OCI-M2 (cell line): Measurements from ENCODE around the gene AATF.
A peak's percentile ranks its signal among the peaks of the same experiment; 100 is the strongest.

Experiments
- DNase-seq: peaks from one replicate; lab custom pipeline; 2025; ENCODE audit not compliant: unreplicated experiment; lab: John Stamatoyannopoulos, UW

The AATF gene

GRCh38 chr17:36948717-36949460 is at the start of gene AATF:
Gene AATF (plus strand): TSS chr17:36948954. CDS start chr17:36949126, 172 bp downstream.
- DNase-seq, result peak; percentile 53

- DNase-seq, result no peak
Measured at GRCh38 chr17:36899250-36900159, 49.2 kb upstream of the AATF start.

GRCh38 chr17:36900160-36900512 is 48.6 kb upstream of the AATF start:
- no peak for DNase-seq

GRCh38 chr17:36901506-36901905 is 47.2 kb upstream of the AATF start:
- DNase-seq, result no peak

GRCh38 chr17:36907407-36907806 is 41.3 kb upstream of the AATF start:
- DNase-seq, result no peak

GRCh38 chr17:36910513-36910912 is 38.2 kb upstream of the AATF start:
- DNase-seq, result no peak

GRCh38 chr17:36911001-36911400 is 37.8 kb upstream of the AATF start:
- DNase-seq, result no peak

- no peak for DNase-seq
Measured at GRCh38 chr17:36913132-36913531, 35.6 kb upstream of the AATF start.

GRCh38 chr17:36918211-36918691 is 30.5 kb upstream of the AATF start:
- no peak for DNase-seq

GRCh38 chr17:36919407-36919968 is 29.3 kb upstream of the AATF start:
- DNase-seq, result no peak

GRCh38 chr17:36920032-36921005 is 28.4 kb upstream of the AATF start:
- no peak for DNase-seq

GRCh38 chr17:36921095-36921851 is 27.5 kb upstream of the AATF start:
- no peak for DNase-seq

- no peak for DNase-seq
Measured at GRCh38 chr17:36922175-36922574, 26.6 kb upstream of the AATF start.

GRCh38 chr17:36923814-36924221 is 24.9 kb upstream of the AATF start:
- DNase-seq, result no peak

- no peak for DNase-seq
Measured at GRCh38 chr17:36926226-36926625, 22.5 kb upstream of the AATF start.

GRCh38 chr17:36926701-36927100 is 22.1 kb upstream of the AATF start:
- no peak for DNase-seq

GRCh38 chr17:36928471-36929345 is 20.0 kb upstream of the AATF start:
- no peak for DNase-seq

GRCh38 chr17:36929851-36930582 is 18.7 kb upstream of the AATF start:
- DNase-seq, result no peak
